Measurements from ENCODE around the gene MED13L. TPM values are rescaled to one million over a fixed set of nuclear protein-coding genes. Genes with fewer than 3 reads are reported as not detected.

The MED13L gene
- total RNA-seq, 1 experiment from 2014 or later = 80.5 TPM

DNA sequence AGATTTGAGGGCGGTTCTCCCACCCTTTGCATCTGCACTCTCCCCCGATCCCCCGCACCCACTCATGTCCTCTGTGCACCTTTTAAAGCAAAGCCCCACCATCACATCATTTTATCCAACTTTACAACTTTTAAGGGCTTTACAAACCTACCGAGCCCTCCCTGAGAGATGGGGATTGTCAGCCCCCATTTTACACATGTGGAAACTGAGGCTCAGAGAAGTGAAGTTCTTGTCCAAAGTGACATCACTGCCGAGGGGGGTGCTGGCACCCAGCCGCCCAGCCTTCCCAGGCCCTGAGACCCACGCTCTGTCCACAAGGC lies 334.2 kb downstream of the MED13L start:
- Mint-ChIP-seq H3K27me3 (ENCODE audit: low read depth) (no peaks in the 10 kb centered on the region), H3K4me3 (no peak overlapping the region), H3K9me3 (peaks cover 11% of the 10 kb centered on the region), H3K36me3 (peaks cover 8% of the 10 kb centered on the region), H3K4me1 (peaks cover 8% of the 10 kb centered on the region), H3K27ac (no peak overlapping the region)
- ChIA-PET CTCF (no interaction called here), POLR2A (no interaction called here)
- no peak for TF ChIP-seq HMGA2 (CRISPR knock-in tag; IDR thresholded peaks at IDR 0.05)
- TF ChIP-seq ELF4 (CRISPR knock-in tag; IDR thresholded peaks at IDR 0.05; ENCODE audit: low read depth) = no peak
- no peak for TF ChIP-seq ATF2 (CRISPR knock-in tag; IDR thresholded peaks at IDR 0.05; ENCODE audit: borderline replicate concordance, low read depth)
- TF ChIP-seq ZNF121 (CRISPR knock-in tag; IDR thresholded peaks at IDR 0.05) = no peak
- TF ChIP-seq E2F5 (CRISPR knock-in tag; IDR thresholded peaks at IDR 0.05) = no peak
- TF ChIP-seq NR3C1 (CRISPR knock-in tag; conservative IDR thresholded peaks at IDR 0.05; ENCODE audit: low read depth) = no peak
- no peak for TF ChIP-seq OVOL2 (CRISPR knock-in tag; IDR thresholded peaks at IDR 0.05; ENCODE audit: borderline replicate concordance)
- no peak for TF ChIP-seq E2F1 (CRISPR knock-in tag; IDR thresholded peaks at IDR 0.05)
- no peak for TF ChIP-seq CREM (CRISPR knock-in tag; IDR thresholded peaks at IDR 0.05)
- TF ChIP-seq, protein P1, sequence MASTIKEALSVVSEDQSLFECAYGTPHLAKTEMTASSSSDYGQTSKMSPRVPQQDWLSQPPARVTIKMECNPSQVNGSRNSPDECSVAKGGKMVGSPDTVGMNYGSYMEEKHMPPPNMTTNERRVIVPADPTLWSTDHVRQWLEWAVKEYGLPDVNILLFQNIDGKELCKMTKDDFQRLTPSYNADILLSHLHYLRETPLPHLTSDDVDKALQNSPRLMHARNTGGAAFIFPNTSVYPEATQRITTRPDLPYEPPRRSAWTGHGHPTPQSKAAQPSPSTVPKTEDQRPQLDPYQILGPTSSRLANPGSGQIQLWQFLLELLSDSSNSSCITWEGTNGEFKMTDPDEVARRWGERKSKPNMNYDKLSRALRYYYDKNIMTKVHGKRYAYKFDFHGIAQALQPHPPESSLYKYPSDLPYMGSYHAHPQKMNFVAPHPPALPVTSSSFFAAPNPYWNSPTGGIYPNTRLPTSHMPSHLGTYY (CRISPR knock-in tag; IDR thresholded peaks at IDR 0.05) = no peak
- TF ChIP-seq GABPB1 (CRISPR knock-in tag; IDR thresholded peaks at IDR 0.05) = no peak
- TF ChIP-seq, protein P2, sequence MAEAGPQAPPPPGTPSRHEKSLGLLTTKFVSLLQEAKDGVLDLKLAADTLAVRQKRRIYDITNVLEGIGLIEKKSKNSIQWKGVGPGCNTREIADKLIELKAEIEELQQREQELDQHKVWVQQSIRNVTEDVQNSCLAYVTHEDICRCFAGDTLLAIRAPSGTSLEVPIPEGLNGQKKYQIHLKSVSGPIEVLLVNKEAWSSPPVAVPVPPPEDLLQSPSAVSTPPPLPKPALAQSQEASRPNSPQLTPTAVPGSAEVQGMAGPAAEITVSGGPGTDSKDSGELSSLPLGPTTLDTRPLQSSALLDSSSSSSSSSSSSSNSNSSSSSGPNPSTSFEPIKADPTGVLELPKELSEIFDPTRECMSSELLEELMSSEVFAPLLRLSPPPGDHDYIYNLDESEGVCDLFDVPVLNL (CRISPR knock-in tag; IDR thresholded peaks at IDR 0.05; ENCODE audit: borderline replicate concordance, low read depth) = no peak
- TF ChIP-seq PRRX2 (CRISPR knock-in tag; IDR thresholded peaks at IDR 0.05) = no peak
- ATAC-seq (no peak), DNase-seq (ENCODE audit: low spot score) (no peak)

- POLR2A ChIA-PET = no interaction called here
- Mint-ChIP-seq H3K27ac (no peak overlapping the region), H3K4me3 (no peak overlapping the region), H3K36me3 (peaks cover 8% of the 10 kb centered on the region), H3K9me3 (peaks cover 12% of the 10 kb centered on the region), H3K27me3 (ENCODE audit: low read depth) (no peaks in the 10 kb centered on the region), H3K4me1 (peaks cover 2% of the 10 kb centered on the region; the same call in 1 of the 2 replicates)
- CTCF ChIA-PET = interaction anchor here (0.7 kb wide), 1 partner anchor 11 kb away, joined by 4 read pairs; no protein-coding TSS in a partner anchor
- no peak for ATAC-seq
- DNase-seq (ENCODE audit: low spot score) = no peak
- TF ChIP-seq, protein P3, sequence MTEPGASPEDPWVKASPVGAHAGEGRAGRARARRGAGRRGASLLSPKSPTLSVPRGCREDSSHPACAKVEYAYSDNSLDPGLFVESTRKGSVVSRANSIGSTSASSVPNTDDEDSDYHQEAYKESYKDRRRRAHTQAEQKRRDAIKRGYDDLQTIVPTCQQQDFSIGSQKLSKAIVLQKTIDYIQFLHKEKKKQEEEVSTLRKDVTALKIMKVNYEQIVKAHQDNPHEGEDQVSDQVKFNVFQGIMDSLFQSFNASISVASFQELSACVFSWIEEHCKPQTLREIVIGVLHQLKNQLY (CRISPR knock-in tag; IDR thresholded peaks at IDR 0.05) = no peak
- TF ChIP-seq TEAD4 (CRISPR knock-in tag; IDR thresholded peaks at IDR 0.05) = no peak
- no peak for TF ChIP-seq NR2C2 (CRISPR knock-in tag; IDR thresholded peaks at IDR 0.05)
- no peak for TF ChIP-seq NR1H2 (CRISPR knock-in tag; IDR thresholded peaks at IDR 0.05)
These were observed 335.1 kb downstream of the MED13L start for GRCh38 chr12:115942346-115942745.

GRCh38 chr12:115941362-115941761 lies 336.1 kb downstream of the MED13L start:
- ChIA-PET CTCF (no interaction called here), POLR2A (no interaction called here)
- Mint-ChIP-seq H3K36me3 (peaks cover 8% of the 10 kb centered on the region), H3K9me3 (peaks cover 12% of the 10 kb centered on the region), H3K27ac (no peak overlapping the region), H3K4me3 (no peak overlapping the region), H3K4me1 (no peaks in the 10 kb centered on the region), H3K27me3 (ENCODE audit: low read depth) (no peaks in the 10 kb centered on the region)
- no peak for DNase-seq (ENCODE audit: low spot score)
- no peak for ATAC-seq
- TF ChIP-seq ZNF396 (CRISPR knock-in tag; IDR thresholded peaks at IDR 0.05; ENCODE audit: borderline replicate concordance) = no peak
- TF ChIP-seq E2F5 (CRISPR knock-in tag; IDR thresholded peaks at IDR 0.05) = no peak
- no peak for TF ChIP-seq TEAD1 (CRISPR knock-in tag; IDR thresholded peaks at IDR 0.05)
- TF ChIP-seq ZNF317 (CRISPR knock-in tag; IDR thresholded peaks at IDR 0.05; ENCODE audit: borderline replicate concordance, low read depth) = no peak
- TF ChIP-seq STAT6 (CRISPR knock-in tag; conservative IDR thresholded peaks at IDR 0.05; ENCODE audit: low read depth) = no peak

Measured in WTC11 (cell line).